ENCODE measurements around the gene CX3CR1. TPM values are rescaled to one million over a fixed set of nuclear protein-coding genes. Genes with fewer than 3 reads are reported as not detected.
A peak's percentile ranks its signal among the peaks of the same experiment; 100 is the strongest.
"Not testable (repeated sequence)": the region's sequence is repeated elsewhere in the genome, so short reads cannot be mapped to it uniquely, and the experiment has no call there.

The CX3CR1 gene
- total RNA-seq, 1 donor, result not detected

DNA sequence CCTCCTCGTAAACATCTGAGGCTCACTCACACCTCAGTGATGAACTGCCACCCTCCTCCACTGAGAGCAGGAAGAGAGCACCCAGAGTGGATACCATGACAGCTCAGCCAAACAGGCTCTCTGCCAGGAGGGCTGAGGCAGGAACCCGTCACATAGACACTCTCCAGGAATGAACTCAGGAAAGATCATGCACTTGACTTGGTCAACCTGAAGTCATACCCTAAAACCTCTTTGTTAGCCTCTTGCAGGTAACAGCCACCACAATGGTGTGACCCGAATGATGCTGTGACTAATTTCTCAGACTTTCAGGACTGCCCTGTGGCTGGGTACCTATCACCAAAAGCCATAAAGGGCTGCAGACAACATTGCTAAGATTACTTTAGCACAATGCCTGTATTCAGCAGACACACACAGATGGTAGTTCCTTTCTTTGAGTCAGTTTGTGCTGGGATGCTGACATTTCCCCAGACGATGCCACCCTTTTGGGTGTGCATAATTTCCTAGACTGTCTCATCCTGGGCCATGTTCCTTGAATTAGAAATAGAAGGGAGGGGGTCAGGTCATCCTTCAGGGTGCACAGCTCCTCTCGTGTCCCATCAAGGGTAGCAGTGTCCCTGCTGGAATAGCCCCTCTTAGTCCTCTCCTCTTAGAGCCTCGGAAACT, 30.3 kb downstream of the CX3CR1 start:
- no peak overlapping the region for H3K4me3 ChIP-seq (ENCODE audit: low read depth, low read length)
- peak; percentile 2 for DNase-seq (ENCODE audit: low read depth)
- TF ChIP-seq, protein P1, sequence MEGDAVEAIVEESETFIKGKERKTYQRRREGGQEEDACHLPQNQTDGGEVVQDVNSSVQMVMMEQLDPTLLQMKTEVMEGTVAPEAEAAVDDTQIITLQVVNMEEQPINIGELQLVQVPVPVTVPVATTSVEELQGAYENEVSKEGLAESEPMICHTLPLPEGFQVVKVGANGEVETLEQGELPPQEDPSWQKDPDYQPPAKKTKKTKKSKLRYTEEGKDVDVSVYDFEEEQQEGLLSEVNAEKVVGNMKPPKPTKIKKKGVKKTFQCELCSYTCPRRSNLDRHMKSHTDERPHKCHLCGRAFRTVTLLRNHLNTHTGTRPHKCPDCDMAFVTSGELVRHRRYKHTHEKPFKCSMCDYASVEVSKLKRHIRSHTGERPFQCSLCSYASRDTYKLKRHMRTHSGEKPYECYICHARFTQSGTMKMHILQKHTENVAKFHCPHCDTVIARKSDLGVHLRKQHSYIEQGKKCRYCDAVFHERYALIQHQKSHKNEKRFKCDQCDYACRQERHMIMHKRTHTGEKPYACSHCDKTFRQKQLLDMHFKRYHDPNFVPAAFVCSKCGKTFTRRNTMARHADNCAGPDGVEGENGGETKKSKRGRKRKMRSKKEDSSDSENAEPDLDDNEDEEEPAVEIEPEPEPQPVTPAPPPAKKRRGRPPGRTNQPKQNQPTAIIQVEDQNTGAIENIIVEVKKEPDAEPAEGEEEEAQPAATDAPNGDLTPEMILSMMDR (IDR thresholded peaks at IDR 0.05; ENCODE audit: insufficient read depth, low read length), result no peak

DNA sequence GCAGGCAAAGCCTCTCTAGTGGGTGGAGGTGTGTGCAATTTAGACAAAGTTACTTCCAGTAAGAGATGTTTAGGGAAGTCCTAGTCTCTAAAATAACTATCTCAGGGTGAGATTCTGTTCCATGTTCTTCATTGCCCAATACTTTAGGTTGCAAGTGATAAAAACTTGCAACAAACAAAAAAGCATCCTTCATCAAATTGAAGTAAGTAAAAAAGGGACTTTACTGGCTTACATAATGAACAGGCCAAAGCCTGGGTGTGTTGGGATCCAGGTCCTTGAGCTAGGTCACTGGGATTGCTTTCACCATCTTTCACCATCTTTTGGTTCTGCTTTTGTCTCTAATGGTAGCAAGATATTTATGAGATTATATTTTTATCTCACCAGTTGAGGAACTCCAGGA, 38.3 kb downstream of the CX3CR1 start:
- no peak overlapping the region for H3K4me3 ChIP-seq (ENCODE audit: low read depth, low read length)
- no peak for DNase-seq (ENCODE audit: low read depth)
- TF ChIP-seq, protein P1 (IDR thresholded peaks at IDR 0.05; ENCODE audit: insufficient read depth, low read length), result no peak

DNA sequence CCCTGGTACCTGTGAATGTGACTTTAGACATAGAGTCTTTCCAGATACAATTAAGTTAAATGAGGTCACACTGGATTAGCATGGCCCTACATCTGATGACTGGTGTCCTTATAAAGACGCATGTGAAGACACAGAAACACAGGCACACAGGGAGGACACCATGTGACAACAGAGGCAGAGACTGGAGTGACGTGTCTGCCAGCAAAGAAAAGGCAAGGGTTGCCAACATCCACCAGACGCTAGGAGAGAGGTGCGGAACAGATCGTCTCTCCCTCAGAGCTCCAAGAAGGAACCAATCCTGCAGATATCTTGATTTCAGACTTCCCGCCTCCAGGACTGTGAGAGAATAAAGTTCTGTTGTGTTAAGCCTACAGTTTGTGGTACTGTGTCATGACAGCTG, 42.8 kb downstream of the CX3CR1 start:
- TF ChIP-seq, protein P1 (IDR thresholded peaks at IDR 0.05; ENCODE audit: insufficient read depth, low read length), result no peak
- H3K4me3 ChIP-seq (ENCODE audit: low read depth, low read length), result no peak overlapping the region
- DNase-seq (ENCODE audit: low read depth), result no peak

DNA sequence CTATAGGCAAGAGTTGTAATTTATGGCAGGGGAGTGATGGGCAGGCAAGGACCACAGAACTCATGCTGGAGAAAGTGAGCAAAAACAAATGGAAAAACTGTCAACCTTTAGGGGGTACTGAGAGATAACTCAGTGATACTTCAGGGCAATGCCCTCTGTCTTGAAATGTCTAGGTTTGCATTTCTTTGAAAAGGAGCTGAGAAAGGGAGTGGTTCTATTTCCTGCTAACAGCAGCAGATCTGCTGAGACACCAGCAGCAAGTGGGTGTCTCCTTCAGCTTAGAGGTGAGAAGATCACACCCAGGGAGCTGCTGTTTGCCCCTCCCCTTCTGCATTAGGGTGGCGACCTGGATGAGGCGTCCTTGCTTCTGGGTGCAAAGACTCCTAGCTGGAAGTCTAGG, 45.2 kb downstream of the CX3CR1 start:
- H3K4me3 ChIP-seq (ENCODE audit: low read depth, low read length), result no peak overlapping the region
- TF ChIP-seq, protein P1 (IDR thresholded peaks at IDR 0.05; ENCODE audit: insufficient read depth, low read length), result no peak
- no peak for DNase-seq (ENCODE audit: low read depth)

DNA sequence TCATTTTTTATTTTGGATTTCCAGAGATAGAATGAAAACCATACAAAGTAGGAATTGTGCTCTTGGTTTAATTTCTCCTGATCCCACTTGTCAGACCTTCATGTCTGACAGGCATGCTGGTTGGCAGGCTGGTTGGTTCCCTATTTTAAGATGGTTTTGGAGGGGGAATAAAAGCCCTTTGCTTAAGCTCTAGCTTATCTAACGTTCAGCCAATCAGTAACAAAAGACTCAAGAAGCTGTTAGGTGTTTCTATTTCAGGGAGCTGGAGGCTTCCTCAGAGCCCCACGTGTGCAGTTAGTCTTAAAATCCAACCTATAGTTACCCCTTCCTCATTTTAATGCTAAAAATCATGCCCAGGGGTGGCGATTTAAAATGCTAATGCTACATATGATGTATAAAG, 47.0 kb downstream of the CX3CR1 start:
- no peak overlapping the region for H3K4me3 ChIP-seq (ENCODE audit: low read depth, low read length)
- no peak for DNase-seq (ENCODE audit: low read depth)
- TF ChIP-seq, protein P1 (IDR thresholded peaks at IDR 0.05; ENCODE audit: insufficient read depth, low read length), result no peak

DNA sequence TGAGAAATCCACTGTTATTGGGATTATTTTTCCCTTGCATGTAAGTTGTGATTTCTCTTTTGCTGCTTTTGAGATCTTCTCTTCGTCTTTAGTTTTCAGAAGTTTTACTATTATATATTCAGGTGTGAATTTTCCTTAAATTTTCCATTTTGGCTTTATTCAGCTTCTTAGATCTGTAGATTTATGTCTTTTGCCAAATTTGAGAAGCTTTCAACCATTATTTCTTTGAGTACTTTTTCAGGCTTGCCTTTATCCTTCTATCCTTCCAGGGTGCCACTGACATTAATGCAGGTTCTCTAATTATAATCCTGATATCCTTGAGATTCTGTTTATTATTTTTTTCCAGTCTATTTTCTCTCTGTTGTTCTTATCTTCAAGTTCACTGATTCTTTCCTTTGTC, 49.4 kb downstream of the CX3CR1 start:
- TF ChIP-seq, protein P1 (IDR thresholded peaks at IDR 0.05; ENCODE audit: insufficient read depth, low read length), result no peak
- H3K4me3 ChIP-seq (ENCODE audit: low read depth, low read length), result no peak overlapping the region
- DNase-seq (ENCODE audit: low read depth), result no peak

DNA sequence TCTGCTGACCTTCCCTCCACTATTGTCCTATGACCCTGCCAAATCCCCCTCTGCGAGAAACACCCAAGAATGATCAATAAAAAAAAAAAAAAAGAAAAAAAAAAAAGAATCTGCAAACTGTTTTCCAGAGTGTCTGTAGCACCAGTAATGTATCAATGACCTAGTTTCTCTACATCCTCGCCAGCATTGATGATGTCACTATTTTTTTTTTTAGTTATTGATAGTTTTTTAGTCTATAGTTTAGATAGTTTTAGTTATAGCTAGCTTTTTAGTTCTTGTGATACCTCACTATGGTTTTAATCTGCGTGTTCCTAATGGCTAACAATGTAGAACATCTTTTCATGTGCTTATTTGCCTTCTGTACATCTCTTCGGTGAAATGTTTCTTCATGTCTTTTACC, 51.3 kb downstream of the CX3CR1 start:
- TF ChIP-seq, protein P1 (IDR thresholded peaks at IDR 0.05; ENCODE audit: insufficient read depth, low read length), result no peak
- DNase-seq (ENCODE audit: low read depth), result no peak
- no peak overlapping the region for H3K4me3 ChIP-seq (ENCODE audit: low read depth, low read length)

DNA sequence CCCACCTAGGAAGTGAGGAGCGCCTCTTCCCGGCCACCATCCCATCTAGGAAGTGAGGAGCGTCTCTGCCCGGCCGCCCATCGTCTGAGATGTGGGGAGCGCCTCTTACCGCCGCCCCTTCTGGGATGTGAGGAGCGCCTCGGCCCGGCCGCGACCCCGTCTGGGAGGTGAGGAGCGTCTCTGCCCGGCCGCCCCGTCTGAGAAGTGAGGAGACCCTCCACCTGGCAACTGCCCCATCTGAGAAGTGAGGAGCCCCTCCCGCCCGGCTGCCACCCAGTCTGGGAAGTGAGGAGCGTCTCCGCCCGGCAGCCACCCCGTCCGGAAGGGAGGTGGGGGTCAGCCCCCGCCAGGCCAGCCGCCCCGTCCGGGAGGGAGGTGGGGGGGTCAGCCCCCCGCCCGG, 52.2 kb downstream of the CX3CR1 start:
- not testable (repeated sequence) for H3K4me3 ChIP-seq (ENCODE audit: low read depth, low read length); DNase-seq (ENCODE audit: low read depth)

Measured in fibroblast of the aortic adventitia (primary cell).